Measurements from ENCODE around the gene USP6NL. TPM values are rescaled to one million over a fixed set of nuclear protein-coding genes. Genes with fewer than 3 reads are reported as not detected.

The USP6NL gene
- total RNA-seq, 3 donors from 2014 or later: 14.6 to 20.0 (median 19.8) TPM

DNA sequence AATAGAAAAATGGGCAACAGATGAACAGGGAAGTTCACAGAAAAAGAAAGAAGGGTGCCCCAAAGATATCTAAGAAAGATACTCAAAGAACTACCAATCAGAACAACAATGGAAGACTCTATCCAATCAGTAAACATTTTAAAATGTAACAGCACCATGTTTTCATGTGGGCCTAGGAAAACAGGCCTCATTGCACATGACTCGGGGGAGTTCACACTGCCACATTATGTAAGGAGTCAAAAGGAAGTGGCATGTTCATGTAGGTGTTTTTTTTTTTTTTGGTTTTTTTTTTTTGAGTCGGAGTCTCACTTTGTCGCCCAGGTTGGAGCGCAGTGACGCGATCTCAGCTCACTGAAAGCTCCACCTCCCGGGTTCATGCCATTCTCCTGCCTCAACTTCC, 132.2 kb downstream of the USP6NL start:
- intact Hi-C loops (cut with DNase I, micrococcal nuclease): no loop called here
- TF ChIP-seq CTCF (IDR thresholded peaks at IDR 0.05): no peak
- DNase-seq (no peak), ATAC-seq (no peak)
- no peak overlapping the region for H3K4me3 ChIP-seq
- H3K36me3 ChIP-seq (ENCODE audit: low read depth): no peaks in the 10 kb centered on the region
- no peaks in the 10 kb centered on the region for H3K9me3 ChIP-seq
- H3K4me1 ChIP-seq (ENCODE audit: low read depth): no peaks in the 10 kb centered on the region

DNA sequence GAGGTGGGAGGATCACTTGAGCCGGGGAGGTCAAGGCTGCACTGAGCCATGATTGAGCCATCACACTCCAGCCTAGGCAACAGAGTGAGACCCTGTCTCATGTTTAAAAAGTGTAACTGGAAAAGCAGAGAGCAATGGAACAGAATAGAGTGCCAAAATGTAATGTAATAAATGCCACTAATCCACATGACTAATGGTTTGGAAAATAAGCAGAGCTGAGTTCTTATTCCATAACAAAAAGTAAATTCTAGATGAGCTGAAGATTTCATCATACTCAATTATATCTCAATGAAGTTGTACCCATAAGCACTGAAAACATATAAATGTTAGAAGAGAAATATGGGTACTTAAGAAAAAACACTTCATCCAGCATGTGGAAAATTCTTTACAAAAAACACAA, 132.6 kb downstream of the USP6NL start:
- TF ChIP-seq CTCF (IDR thresholded peaks at IDR 0.05): no peak

DNA sequence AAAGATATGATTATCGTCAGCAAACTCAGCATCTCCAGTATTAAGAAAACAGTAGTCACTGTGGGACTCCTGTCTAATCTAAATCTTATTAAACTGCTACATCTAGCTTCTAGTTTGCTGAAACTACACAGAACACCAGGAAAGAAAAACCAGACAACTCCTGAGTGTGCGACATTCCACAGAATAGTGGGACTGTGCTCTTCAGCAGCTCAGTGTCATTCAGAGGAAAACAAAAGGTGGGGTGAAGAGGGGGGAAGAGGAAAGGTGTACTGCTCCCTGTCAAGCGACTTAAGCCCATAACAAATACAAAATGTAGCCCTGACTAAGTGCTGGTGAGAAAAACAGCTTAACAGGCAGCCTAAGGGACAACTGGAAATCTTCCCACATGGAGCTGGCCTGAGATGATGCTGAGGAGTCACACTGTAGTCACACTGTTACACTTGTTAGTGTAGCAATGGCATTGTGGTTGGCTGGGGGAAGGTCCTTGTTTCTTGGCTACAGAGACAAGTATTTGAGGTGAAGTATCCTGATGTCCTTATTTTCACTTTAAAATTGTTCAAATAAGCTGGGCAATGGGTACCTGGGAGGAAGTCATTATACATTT, 135.5 kb downstream of the USP6NL start:
- no peaks in the 10 kb centered on the region for H3K9me3 ChIP-seq
- H3K4me3 ChIP-seq: no peak overlapping the region
- no peaks in the 10 kb centered on the region for H3K36me3 ChIP-seq (ENCODE audit: low read depth)
- DNase-seq (no peak), ATAC-seq (no peak)
- H3K4me1 ChIP-seq (ENCODE audit: low read depth): no peaks in the 10 kb centered on the region
- intact Hi-C loops (cut with DNase I, micrococcal nuclease): no loop called here
- no peak for TF ChIP-seq CTCF (IDR thresholded peaks at IDR 0.05)

More for the DNA sequence above, 132.6 kb downstream of the USP6NL start:
- DNase-seq (no peak), ATAC-seq (no peak)
- Histone ChIP-seq H3K4me3 (no peak overlapping the region), H3K4me1 (ENCODE audit: low read depth) (no peaks in the 10 kb centered on the region), H3K36me3 (ENCODE audit: low read depth) (no peaks in the 10 kb centered on the region), H3K9me3 (no peaks in the 10 kb centered on the region)
- intact Hi-C loops (cut with DNase I, micrococcal nuclease): no loop called here

GRCh38 chr10:11473128-11473760, 138.2 kb downstream of the USP6NL start:
- Histone ChIP-seq H3K4me1 (ENCODE audit: low read depth) (no peaks in the 10 kb centered on the region), H3K9me3 (no peaks in the 10 kb centered on the region), H3K36me3 (ENCODE audit: low read depth) (no peaks in the 10 kb centered on the region), H3K4me3 (no peak overlapping the region)
- ATAC-seq: no peak
- TF ChIP-seq CTCF (IDR thresholded peaks at IDR 0.05): no peak
- no peak for DNase-seq
- intact Hi-C loops (cut with DNase I, micrococcal nuclease): no loop called here

DNA sequence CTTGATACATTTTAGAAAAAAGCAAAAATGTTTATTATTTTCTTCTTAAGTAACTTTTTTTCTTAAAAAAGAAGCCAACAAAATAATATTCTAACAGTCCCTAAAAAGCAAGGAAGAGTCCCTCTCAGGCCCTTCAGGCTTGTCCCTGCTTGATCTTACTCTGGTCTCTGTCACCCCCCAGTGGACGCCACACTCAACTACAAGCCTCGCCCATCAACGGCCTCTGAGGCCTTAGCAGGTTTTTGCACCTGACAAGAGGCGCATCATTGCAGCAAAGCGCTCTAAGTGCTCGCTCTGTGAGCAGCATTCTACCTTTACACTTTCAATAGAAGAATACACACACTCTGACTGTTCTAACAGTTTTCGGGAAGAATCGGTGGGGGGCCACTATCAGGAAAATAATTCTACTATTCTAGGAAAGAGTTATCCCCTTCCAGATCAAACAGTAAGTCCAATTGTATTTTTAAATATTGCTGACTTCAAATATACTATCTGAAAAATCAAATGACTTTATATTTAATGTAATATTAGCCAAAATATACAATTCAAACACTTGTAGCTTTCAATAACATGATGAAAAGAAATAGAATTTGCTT, 139.2 kb downstream of the USP6NL start:
- intact Hi-C loops (cut with DNase I, micrococcal nuclease): no loop called here
- ATAC-seq (peak; percentile 83), DNase-seq (peak in 2 of 3 donors; percentile 70)
- Histone ChIP-seq H3K4me1 (ENCODE audit: low read depth) (no peaks in the 10 kb centered on the region), H3K36me3 (ENCODE audit: low read depth) (no peaks in the 10 kb centered on the region), H3K9me3 (no peaks in the 10 kb centered on the region), H3K4me3 (no peak overlapping the region)
- peak; percentile 49 for TF ChIP-seq CTCF (IDR thresholded peaks at IDR 0.05)

Data from mucosa of descending colon (tissue), 3 donors.